Measurements from ENCODE around the gene THG1L. TPM values are rescaled to one million over a fixed set of nuclear protein-coding genes. Genes with fewer than 3 reads are reported as not detected.

The THG1L gene
- total and polyA plus RNA-seq, 10 of the 15 experiments (the other 5 are each of a cell fraction or from before 2014, with no cell fraction given): 24.8 to 58.0 (median 34.5) TPM

- Histone ChIP-seq H2AFZ (ENCODE audit: control insufficient read depth, low read depth, low read length) (no peak overlapping the region), H3K4me2 (ENCODE audit: control insufficient read depth, insufficient read depth) (no peak overlapping the region), H3K4me3 (no peak overlapping the region), H3K4me1 (ENCODE audit: control insufficient read depth, insufficient read depth, low read length) (0 out of 2 replicates have a peak, but pooled peaks cover 3% of the 10 kb centered on the region), H4K20me1 (ENCODE audit: control insufficient read depth, insufficient read depth) (no peaks in the 10 kb centered on the region; the same call in 1 of the 2 replicates), H3K36me3 (ENCODE audit: control insufficient read depth in 2 of 2, insufficient read depth in 2 of 2, low read length in 1 of 2) (no peaks in the 10 kb centered on the region), H3K9ac (ENCODE audit: control insufficient read depth, insufficient read depth, low read length) (no peak overlapping the region), H3K79me2 (ENCODE audit: control insufficient read depth, insufficient read depth, low read length) (no peaks in the 10 kb centered on the region), H3K27me3 (replicated peaks in 1 of 2; ENCODE audit: control insufficient read depth in 2 of 2, insufficient read depth in 2 of 2, low read length in 1 of 2) (no peaks in the 10 kb centered on the region), H3K9me3 (replicated peaks; ENCODE audit: control insufficient read depth, insufficient read depth, low read length) (no peaks in the 10 kb centered on the region), H3K27ac (ENCODE audit: control insufficient read depth, insufficient read depth) (no peak overlapping the region)
- intact Hi-C loops (cut with micrococcal nuclease; ENCODE audit: unreplicated experiment) (loop anchor here (1.0 to 5.0 kb wide), 3 partner anchors 185 to 1371 kb away; no protein-coding TSS in a partner anchor), in situ Hi-C loops (cut with MboI) (loop anchor here (10.0 kb wide), 1 partner anchor 1373 kb away; no protein-coding TSS in a partner anchor)
- 25% methylated on average over 10 of the region's 10 CpGs for whole genome bisulfite sequencing (ENCODE audit: insufficient coverage, insufficient replicate concordance, low lambda C conversion rate, missing lambda C conversion rate)
- no TSS peak for BruUV-seq (replicated peaks)
- RAD21 ChIA-PET (ENCODE audit: unreplicated experiment): interaction anchor here (1.0 to 1.6 kb wide), 5 partner anchors 55 to 1371 kb away, joined by 3 to 4 read pairs (median 3); no protein-coding TSS in a partner anchor
- SMC1A ChIA-PET (ENCODE audit: uncharacterized antibody, unreplicated experiment): interaction anchor here (0.6 to 3.4 kb wide), 14 partner anchors 12 to 1370 kb away, joined by 3 to 19 read pairs (median 3); no protein-coding TSS in a partner anchor
- peak; percentile 99 for ATAC-seq
- peak; percentile 76 for FAIRE-seq
- CTCF ChIA-PET: interaction anchor here (0.6 to 6.1 kb wide), 31 partner anchors 8 to 1371 kb away, joined by 3 to 58 read pairs (median 3); partner anchors contain the start of gene LSM11
- TF ChIP-seq NR2C2 (IDR thresholded peaks at IDR 0.05; ENCODE audit: borderline replicate concordance, control insufficient read depth, insufficient read length, low read depth): no peak
- no peak for TF ChIP-seq HDGF (IDR thresholded peaks at IDR 0.05)
- no peak for TF ChIP-seq NFYB (IDR thresholded peaks at IDR 0.05; ENCODE audit: insufficient read depth, low read depth, low read length)
- no peak for TF ChIP-seq FOS (IDR thresholded peaks at IDR 0.05; ENCODE audit: borderline replicate concordance, extremely low read depth, insufficient read length)
- TF ChIP-seq EED (IDR thresholded peaks at IDR 0.05; ENCODE audit: low read depth): no peak
- TF ChIP-seq SMC3 (IDR thresholded peaks at IDR 0.05; ENCODE audit: borderline replicate concordance, low read length): peak; percentile 59; the same call in 1 of the 2 replicates
- TF ChIP-seq FOXM1 (IDR thresholded peaks at IDR 0.05; ENCODE audit: low read depth, low read length): no peak
- TF ChIP-seq, protein P1, sequence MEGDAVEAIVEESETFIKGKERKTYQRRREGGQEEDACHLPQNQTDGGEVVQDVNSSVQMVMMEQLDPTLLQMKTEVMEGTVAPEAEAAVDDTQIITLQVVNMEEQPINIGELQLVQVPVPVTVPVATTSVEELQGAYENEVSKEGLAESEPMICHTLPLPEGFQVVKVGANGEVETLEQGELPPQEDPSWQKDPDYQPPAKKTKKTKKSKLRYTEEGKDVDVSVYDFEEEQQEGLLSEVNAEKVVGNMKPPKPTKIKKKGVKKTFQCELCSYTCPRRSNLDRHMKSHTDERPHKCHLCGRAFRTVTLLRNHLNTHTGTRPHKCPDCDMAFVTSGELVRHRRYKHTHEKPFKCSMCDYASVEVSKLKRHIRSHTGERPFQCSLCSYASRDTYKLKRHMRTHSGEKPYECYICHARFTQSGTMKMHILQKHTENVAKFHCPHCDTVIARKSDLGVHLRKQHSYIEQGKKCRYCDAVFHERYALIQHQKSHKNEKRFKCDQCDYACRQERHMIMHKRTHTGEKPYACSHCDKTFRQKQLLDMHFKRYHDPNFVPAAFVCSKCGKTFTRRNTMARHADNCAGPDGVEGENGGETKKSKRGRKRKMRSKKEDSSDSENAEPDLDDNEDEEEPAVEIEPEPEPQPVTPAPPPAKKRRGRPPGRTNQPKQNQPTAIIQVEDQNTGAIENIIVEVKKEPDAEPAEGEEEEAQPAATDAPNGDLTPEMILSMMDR (IDR thresholded peaks at IDR 0.05 in 2 of 3, conservative IDR thresholded peaks at IDR 0.05 in 1 of 3; ENCODE audit: control insufficient read depth in 2 of 3, extremely low read depth in 1 of 3, insufficient read depth in 1 of 3, low read depth in 3 of 3, low read length in 3 of 3): peak; percentile 71 to 81 (median 79)
- no peak for TF ChIP-seq ATF7 (IDR thresholded peaks at IDR 0.05; ENCODE audit: low read depth)
- TF ChIP-seq ZNF622 (IDR thresholded peaks at IDR 0.05): no peak
- TF ChIP-seq SREBF1 (IDR thresholded peaks at IDR 0.05; ENCODE audit: low read length): no peak
- TF ChIP-seq CHD4 (IDR thresholded peaks at IDR 0.05): no peak
- TF ChIP-seq MLLT1 (IDR thresholded peaks at IDR 0.05): no peak
- peak; percentile 73 for TF ChIP-seq RAD21 (IDR thresholded peaks at IDR 0.05; ENCODE audit: insufficient read depth, low read depth, low read length)
- TF ChIP-seq ZNF217 (IDR thresholded peaks at IDR 0.05): no peak
- 0 out of 2 replicates have a peak, but pooled peaks have one; percentile 16 for TF ChIP-seq IRF4 (IDR thresholded peaks at IDR 0.05; ENCODE audit: low read depth, low read length)
- DNase-seq (ENCODE audit: low read depth, low spot score): no peak
- POLR2A ChIA-PET: no interaction called here
Observed at GRCh38 chr5:157761690-157762621, 30.7 kb downstream of the THG1L start.

Data from GM12878 (cell line).